ENCODE measurements around the gene SNX10. TPM values are rescaled to one million over a fixed set of nuclear protein-coding genes. Genes with fewer than 3 reads are reported as not detected.

The SNX10 gene
- total and polyA plus RNA-seq, 2 of the 8 experiments (the other 6 are each of a cell fraction or from before 2014, with no cell fraction given), result 4.4 to 9.6 TPM

- Histone ChIP-seq H3K18ac (ENCODE audit: extremely low read depth, low read length) (no peak overlapping the region), H2AK5ac (ENCODE audit: low read depth, low read length) (no peak overlapping the region), H3K23ac (ENCODE audit: insufficient read length) (no peak overlapping the region), H4K8ac (ENCODE audit: extremely low read depth, insufficient read depth, low read length) (no peak overlapping the region; the same call in 1 of the 2 replicates), H3K4me1 (replicated peaks in 1 of 4; ENCODE audit: control insufficient read depth in 3 of 4, insufficient read depth in 4 of 4, low read length in 3 of 4) (no peaks in the 10 kb centered on the region; a peak in 4 of 7 replicates), H2BK120ac (replicated peaks; ENCODE audit: low read depth, low read length) (no peak overlapping the region), H2AFZ (ENCODE audit: low read length) (no peak overlapping the region), H3K27me3 (replicated peaks in 1 of 4; ENCODE audit: control insufficient read depth in 3 of 4, extremely low read depth in 1 of 4, insufficient read depth in 3 of 4, low read length in 3 of 4) (no peaks in the 10 kb centered on the region), H3K4ac (replicated peaks; ENCODE audit: insufficient read length, low read depth, low read length) (no peak overlapping the region), H3K23me2 (ENCODE audit: low read depth, low read length) (no peaks in the 10 kb centered on the region), H3K9me3 (ENCODE audit: insufficient read depth in 2 of 2, low read depth in 1 of 2, low read length in 1 of 2) (no peaks in the 10 kb centered on the region), H3K56ac (replicated peaks; ENCODE audit: insufficient read length, low read depth, low read length) (no peak overlapping the region), H4K5ac (ENCODE audit: insufficient read length, low read depth, low read length) (no peak overlapping the region), H4K91ac (replicated peaks; ENCODE audit: insufficient read length, low read length) (no peak overlapping the region), H4K20me1 (replicated peaks in 1 of 2; ENCODE audit: control insufficient read depth in 1 of 2, insufficient read depth in 2 of 2, low read length in 2 of 2) (no peaks in the 10 kb centered on the region), H2BK5ac (ENCODE audit: low read depth, low read length) (no peak overlapping the region), H3K14ac (ENCODE audit: insufficient read length) (no peak overlapping the region), H2BK12ac (ENCODE audit: low read depth, low read length) (no peak overlapping the region), H3K79me2 (ENCODE audit: control insufficient read depth in 1 of 2, insufficient read depth in 2 of 2, low read length in 2 of 2) (no peaks in the 10 kb centered on the region), H3K27ac (ENCODE audit: low read depth, low read length) (no peak overlapping the region), H2BK15ac (ENCODE audit: low read length) (no peak overlapping the region), H3K9ac (replicated peaks in 1 of 4; ENCODE audit: extremely low read depth in 1 of 4, low read depth in 3 of 4, low read length in 3 of 4) (no peak overlapping the region), H3K4me2 (ENCODE audit: insufficient read depth in 1 of 2, low read depth in 2 of 2, low read length in 2 of 2) (no peak overlapping the region), H2BK20ac (ENCODE audit: low read length) (no peak overlapping the region), H3K4me3 (ENCODE audit: extremely low read depth in 1 of 4, insufficient read depth in 2 of 4, low read depth in 3 of 4, low read length in 4 of 4) (no peak overlapping the region), H3K36me3 (ENCODE audit: control insufficient read depth in 2 of 4, insufficient read depth in 4 of 4, low read length in 3 of 4) (no peaks in the 10 kb centered on the region), H3K79me1 (ENCODE audit: low read depth, low read length) (no peaks in the 10 kb centered on the region)
- ChIA-PET POLR2A (ENCODE audit: partially characterized antibody) (interaction anchor here (1.6 to 2.1 kb wide), 2 partner anchors 143 to 156 kb away, joined by 4 to 6 read pairs; partner anchors contain the start of gene CBX3), CTCF (ENCODE audit: partially characterized antibody) (interaction anchor here (1.0 to 1.1 kb wide), 2 partner anchors 145 to 449 kb away, joined by 3 read pairs; no protein-coding TSS in a partner anchor)
- WGBS, 2 experiments (ENCODE audit: extremely low coverage in 1 of 2, insufficient coverage in 1 of 2, insufficient read length in 1 of 2, insufficient replicate concordance in 2 of 2, low coverage in 1 of 2, low lambda C conversion rate in 2 of 2, missing lambda C conversion rate in 1 of 2), result 96% methylated on average over 2 of the region's 2 CpGs; no CpG with 5 or more reads in 1 of the 2 experiments
- DNase-seq (ENCODE audit: low read depth in 1 of 2, low spot score in 2 of 2) (no peak), FAIRE-seq (no peak)
- TF ChIP-seq CREB1 (IDR thresholded peaks at IDR 0.05), result no peak
- TF ChIP-seq POU5F1 (IDR thresholded peaks at IDR 0.05; ENCODE audit: low read depth, low read length), result no peak
- no peak for TF ChIP-seq HDAC6 (IDR thresholded peaks at IDR 0.05; ENCODE audit: low read depth, low read length)
- TF ChIP-seq BACH1 (IDR thresholded peaks at IDR 0.05; ENCODE audit: low read length), result no peak
- no peak for TF ChIP-seq NRF1 (IDR thresholded peaks at IDR 0.05; ENCODE audit: low read depth, low read length)
- no peak for TF ChIP-seq NANOG (IDR thresholded peaks at IDR 0.05; ENCODE audit: insufficient read depth, low read depth, low read length, poor library complexity, severe bottlenecking)
- TF ChIP-seq KDM4A (IDR thresholded peaks at IDR 0.05; ENCODE audit: low read depth, low read length, severe bottlenecking), result no peak
- TF ChIP-seq FOSL1 (IDR thresholded peaks at IDR 0.05; ENCODE audit: insufficient read depth, low read depth, low read length), result no peak
- TF ChIP-seq JUN (IDR thresholded peaks at IDR 0.05; ENCODE audit: low read depth, low read length), result no peak
- TF ChIP-seq EP300 (IDR thresholded peaks at IDR 0.05; ENCODE audit: borderline replicate concordance in 1 of 2, low read depth in 2 of 2, low read length in 2 of 2), result no peak
- no peak for TF ChIP-seq MAX (IDR thresholded peaks at IDR 0.05)
Measured at GRCh38 chr7:26343837-26344236, 52.2 kb downstream of the SNX10 start.

Data from H1 (cell line).